Measurements from ENCODE around the gene NKIRAS1. TPM values are rescaled to one million over a fixed set of nuclear protein-coding genes. Genes with fewer than 3 reads are reported as not detected.

NKIRAS1 gene
- total RNA-seq (2022; extraction: Qiagen RNA extraction) = 7.9 to 10.5 TPM (median 9.2 TPM) in 5 replicates

DNA sequence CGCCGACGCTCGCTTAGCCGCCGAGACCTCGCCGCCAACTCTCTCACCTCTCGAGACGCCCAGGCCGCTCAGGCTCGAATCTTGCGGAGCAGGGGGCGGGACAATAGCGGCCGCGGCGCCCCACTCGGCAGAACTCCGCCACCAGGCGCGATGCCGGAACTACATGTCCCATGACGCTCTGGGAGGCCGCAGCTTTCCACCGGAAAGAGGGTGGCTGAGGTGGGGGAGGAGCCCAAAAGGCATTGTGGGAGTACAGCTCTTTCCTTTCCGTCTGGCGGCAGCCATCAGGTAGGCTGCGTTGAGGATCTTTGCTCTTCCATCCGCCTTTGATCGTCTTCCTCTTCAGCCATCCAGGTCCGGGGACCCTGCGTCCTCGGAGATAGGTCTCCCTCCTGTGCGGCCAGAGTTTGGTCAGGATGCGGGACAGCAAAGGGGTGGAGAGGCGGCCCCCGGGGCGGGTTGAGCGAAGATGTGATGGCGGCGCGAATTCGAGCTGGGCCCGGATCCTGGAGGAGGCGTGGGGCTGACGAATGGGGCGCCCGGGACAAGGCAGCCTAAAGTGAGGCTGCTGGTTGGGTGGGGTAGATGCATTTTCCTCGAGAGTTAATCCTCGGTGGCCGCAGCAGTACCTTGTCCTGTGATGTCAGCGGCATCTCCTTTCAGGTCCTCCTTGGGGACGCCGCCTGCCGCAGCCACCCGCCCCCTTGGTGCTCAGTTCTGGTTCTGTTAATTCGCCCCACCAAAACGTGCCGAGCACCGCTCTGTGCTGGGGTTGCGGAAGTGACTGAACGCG lies at the start of gene NKIRAS1, which contains the start of gene RPL15:
NKIRAS1 (minus strand) TSS at position 105 of the 793 bp plus-strand sequence. CDS start 6,086 bp downstream, outside the sequence.
RPL15 (plus strand) TSS at position 247 of the 793 bp plus-strand sequence. CDS start 728 bp downstream, outside the sequence.

GRCh38 chr3:23944861-23945662 lies 28.3 kb upstream of the NKIRAS1 start, which contains the start of gene NR1D2:
Gene NR1D2, plus strand, starts transcription at chr3:23945286. Its CDS starts 293 bp downstream, at chr3:23945579.

Other genes starting within 250 kb of the NKIRAS1 start
- 94.2 to 103 TPM (median 95.5 TPM) in 5 replicates for gene UBE2E1, start 111.0 kb downstream of the NKIRAS1 start, total RNA-seq (2022; extraction: Qiagen RNA extraction)
- gene RPL15, start 142 bp upstream of the NKIRAS1 start, total RNA-seq (2022; extraction: Qiagen RNA extraction) = 2,894 to 3,109 TPM (median 2,991 TPM) in 5 replicates
- 5.4 to 7.1 TPM (median 6.6 TPM) in 5 replicates for gene NR1D2, start 28.3 kb upstream of the NKIRAS1 start, total RNA-seq (2022; extraction: Qiagen RNA extraction)

Measured in A549 treated with CORT108297 at 1 μM for 4 hours (cell line).